ENCODE results near the gene EYS. TPM values are rescaled to one million over a fixed set of nuclear protein-coding genes. Genes with fewer than 3 reads are reported as not detected.

The EYS gene
- total RNA-seq, 2 experiments from 2014 or later, result not detected

GRCh38 chr6:64225503-64225902 is 1481.5 kb downstream of the EYS start:
- Mint-ChIP-seq H3K36me3 (ENCODE audit: low read depth) (no peaks in the 10 kb centered on the region), H3K27ac (no peak overlapping the region), H3K4me3 (no peak overlapping the region), H3K27me3 (no peaks in the 10 kb centered on the region), H3K9me3 (ENCODE audit: low read depth) (no peaks in the 10 kb centered on the region), H3K4me1 (no peaks in the 10 kb centered on the region)
- ChIA-PET POLR2A (no interaction called here), CTCF (no interaction called here)
- no peak for ATAC-seq
- no peak for DNase-seq
- intact Hi-C loops (cut with DNase I, micrococcal nuclease), result no loop called here

GRCh38 chr6:64224819-64225218 is 1482.2 kb downstream of the EYS start:
- ChIA-PET POLR2A (no interaction called here), CTCF (no interaction called here)

DNA sequence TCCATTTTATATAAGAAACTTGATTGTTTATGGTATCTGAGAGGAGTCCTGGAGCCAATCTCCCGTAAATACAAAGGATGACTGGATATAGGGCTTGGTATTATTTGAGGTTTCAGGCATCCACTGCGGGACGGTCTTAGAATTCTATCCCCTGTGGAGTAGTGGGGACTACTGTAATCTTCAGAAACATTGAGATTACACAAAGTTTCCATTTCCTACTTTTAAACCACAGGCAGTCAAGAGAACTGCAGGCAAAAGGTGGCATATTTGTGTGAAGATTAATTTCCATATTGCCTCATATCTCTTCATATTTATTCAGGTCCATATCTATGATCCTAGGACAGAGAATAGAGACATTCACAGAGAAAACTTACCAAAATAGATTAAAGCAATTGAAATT is 1485.2 kb downstream of the EYS start:
- Mint-ChIP-seq H3K4me3 (no peak overlapping the region), H3K4me1 (no peaks in the 10 kb centered on the region), H3K27ac (no peak overlapping the region), H3K27me3 (no peaks in the 10 kb centered on the region), H3K36me3 (ENCODE audit: low read depth) (no peaks in the 10 kb centered on the region), H3K9me3 (ENCODE audit: low read depth) (no peaks in the 10 kb centered on the region)
- ChIA-PET CTCF (no interaction called here), POLR2A (no interaction called here)
- intact Hi-C loops (cut with DNase I, micrococcal nuclease), result no loop called here
- ATAC-seq (no peak), DNase-seq (no peak)

More at GRCh38 chr6:64224819-64225218, 1482.2 kb downstream of the EYS start:
- ATAC-seq, result no peak
- Mint-ChIP-seq H3K4me1 (no peaks in the 10 kb centered on the region), H3K27ac (no peak overlapping the region), H3K36me3 (ENCODE audit: low read depth) (no peaks in the 10 kb centered on the region), H3K4me3 (no peak overlapping the region), H3K27me3 (no peaks in the 10 kb centered on the region), H3K9me3 (ENCODE audit: low read depth) (no peaks in the 10 kb centered on the region)
- no peak for DNase-seq
- intact Hi-C loops (cut with DNase I, micrococcal nuclease), result no loop called here

DNA sequence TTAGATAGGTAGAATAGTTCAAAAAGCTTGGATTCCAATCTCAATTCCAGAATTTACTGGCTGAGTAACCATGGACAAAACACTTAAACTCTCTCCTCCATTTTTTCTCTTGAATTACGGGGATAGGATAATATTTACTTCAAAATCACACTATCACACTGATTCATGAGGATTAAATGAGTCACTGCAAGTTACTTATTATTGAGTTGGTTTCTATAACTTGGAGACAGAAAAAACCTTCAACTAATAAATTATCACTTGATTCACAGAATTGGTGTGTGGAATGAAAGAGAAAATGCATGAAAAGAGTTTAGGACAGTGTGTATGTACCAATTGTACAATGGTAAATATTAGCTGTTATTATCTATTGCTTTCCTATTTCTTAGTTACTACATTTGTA is 1486.2 kb downstream of the EYS start:
- DNase-seq (no peak), ATAC-seq (no peak)
- POLR2A ChIA-PET, result no interaction called here
- Mint-ChIP-seq H3K27me3 (no peaks in the 10 kb centered on the region), H3K4me3 (no peak overlapping the region), H3K4me1 (no peaks in the 10 kb centered on the region), H3K9me3 (ENCODE audit: low read depth) (peaks cover 1% of the 10 kb centered on the region), H3K27ac (no peak overlapping the region), H3K36me3 (ENCODE audit: low read depth) (no peaks in the 10 kb centered on the region)
- intact Hi-C loops (cut with DNase I, micrococcal nuclease), result no loop called here
- CTCF ChIA-PET, result no interaction called here

- no peaks in the 10 kb centered on the region for H3K27me3 Mint-ChIP-seq
- no peaks in the 10 kb centered on the region for H3K4me1 Mint-ChIP-seq
- DNase-seq (no peak), ATAC-seq (no peak)
- POLR2A ChIA-PET, result no interaction called here
- H3K27ac Mint-ChIP-seq, result no peak overlapping the region
- CTCF ChIA-PET, result no interaction called here
- peaks cover 3% of the 10 kb centered on the region for H3K9me3 Mint-ChIP-seq (ENCODE audit: low read depth)
- H3K4me3 Mint-ChIP-seq, result no peak overlapping the region
- no peaks in the 10 kb centered on the region for H3K36me3 Mint-ChIP-seq (ENCODE audit: low read depth)
- intact Hi-C loops (cut with DNase I, micrococcal nuclease), result no loop called here
These were observed 1489.1 kb downstream of the EYS start for GRCh38 chr6:64217721-64218620.

DNA sequence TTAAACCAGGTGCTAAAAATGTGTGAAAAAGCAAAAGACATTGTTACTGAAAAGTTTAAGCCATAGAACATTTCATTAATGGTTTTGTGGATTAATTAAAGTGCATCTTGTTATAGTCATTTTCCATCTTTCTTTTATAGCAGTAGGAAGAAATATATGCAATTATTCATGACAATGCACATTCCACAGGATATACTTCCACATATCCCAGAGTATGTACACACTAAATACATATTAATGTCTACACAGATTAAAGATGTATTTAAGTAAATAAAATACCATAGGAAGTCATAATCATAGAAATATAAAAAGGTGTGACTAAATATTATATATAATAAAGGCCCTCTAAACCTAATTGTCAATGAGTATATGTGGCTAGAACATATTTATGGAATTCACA is 1492.7 kb downstream of the EYS start:
- CTCF ChIA-PET, result no interaction called here
- Mint-ChIP-seq H3K9me3 (ENCODE audit: low read depth) (peaks cover 3% of the 10 kb centered on the region), H3K27ac (no peak overlapping the region)

DNA sequence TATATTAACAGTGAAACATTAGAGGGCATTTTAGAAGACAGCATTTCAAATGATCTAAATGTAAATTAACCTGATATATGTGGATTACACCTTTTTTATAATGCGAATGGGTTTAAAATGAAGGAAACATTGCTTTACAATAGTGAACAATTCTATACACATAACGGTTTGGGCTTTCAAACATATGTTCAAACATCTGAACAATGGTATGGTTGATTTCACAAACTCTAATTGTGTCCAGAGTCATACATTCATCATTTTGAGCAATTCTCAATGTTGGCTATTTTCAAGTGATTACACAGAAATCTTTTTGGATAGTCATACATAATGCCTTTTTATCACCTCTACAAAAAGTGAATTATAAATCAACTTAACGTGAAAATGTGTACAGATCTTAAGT is 1493.3 kb downstream of the EYS start:
- Mint-ChIP-seq H3K27ac (no peak overlapping the region), H3K27me3 (no peaks in the 10 kb centered on the region), H3K36me3 (ENCODE audit: low read depth) (no peaks in the 10 kb centered on the region), H3K4me3 (no peak overlapping the region), H3K9me3 (ENCODE audit: low read depth) (peaks cover 3% of the 10 kb centered on the region), H3K4me1 (no peaks in the 10 kb centered on the region)
- intact Hi-C loops (cut with DNase I, micrococcal nuclease), result no loop called here
- CTCF ChIA-PET, result no interaction called here
- DNase-seq, result no peak
- no peak for ATAC-seq
- POLR2A ChIA-PET, result no interaction called here

More for the DNA sequence above, 1492.7 kb downstream of the EYS start:
- POLR2A ChIA-PET, result no interaction called here
- Mint-ChIP-seq H3K36me3 (ENCODE audit: low read depth) (no peaks in the 10 kb centered on the region), H3K4me3 (no peak overlapping the region), H3K27me3 (no peaks in the 10 kb centered on the region), H3K4me1 (no peaks in the 10 kb centered on the region)
- intact Hi-C loops (cut with DNase I, micrococcal nuclease), result no loop called here
- ATAC-seq, result no peak
- no peak for DNase-seq

GRCh38 chr6:64197246-64197645 is 1509.8 kb downstream of the EYS start:
- Mint-ChIP-seq H3K36me3 (ENCODE audit: low read depth) (no peaks in the 10 kb centered on the region), H3K4me1 (no peaks in the 10 kb centered on the region), H3K9me3 (ENCODE audit: low read depth) (no peaks in the 10 kb centered on the region), H3K4me3 (no peak overlapping the region), H3K27me3 (no peaks in the 10 kb centered on the region), H3K27ac (no peak overlapping the region)
- CTCF ChIA-PET, result no interaction called here
- ATAC-seq (no peak), DNase-seq (no peak)
- POLR2A ChIA-PET, result no interaction called here
- intact Hi-C loops (cut with DNase I, micrococcal nuclease), result no loop called here

- H3K4me3 Mint-ChIP-seq, result no peak overlapping the region
- ATAC-seq (no peak), DNase-seq (no peak)
- H3K36me3 Mint-ChIP-seq (ENCODE audit: low read depth), result no peaks in the 10 kb centered on the region
- H3K27me3 Mint-ChIP-seq, result no peaks in the 10 kb centered on the region
- CTCF ChIA-PET, result no interaction called here
- intact Hi-C loops (cut with DNase I, micrococcal nuclease), result no loop called here
- POLR2A ChIA-PET, result no interaction called here
- no peaks in the 10 kb centered on the region for H3K4me1 Mint-ChIP-seq
- H3K9me3 Mint-ChIP-seq (ENCODE audit: low read depth), result no peaks in the 10 kb centered on the region
- no peak overlapping the region for H3K27ac Mint-ChIP-seq
These were observed 1520.4 kb downstream of the EYS start for GRCh38 chr6:64186592-64186991.

GRCh38 chr6:64185621-64186020 is 1521.4 kb downstream of the EYS start:
- no peak for ATAC-seq
- Mint-ChIP-seq H3K9me3 (ENCODE audit: low read depth) (no peaks in the 10 kb centered on the region), H3K27me3 (no peaks in the 10 kb centered on the region), H3K36me3 (ENCODE audit: low read depth) (no peaks in the 10 kb centered on the region), H3K4me3 (no peak overlapping the region), H3K27ac (no peak overlapping the region), H3K4me1 (no peaks in the 10 kb centered on the region)
- ChIA-PET POLR2A (no interaction called here), CTCF (no interaction called here)
- DNase-seq, result no peak
- intact Hi-C loops (cut with DNase I, micrococcal nuclease), result no loop called here

- H3K27ac Mint-ChIP-seq, result no peak overlapping the region
- no peak overlapping the region for H3K4me3 Mint-ChIP-seq
- CTCF ChIA-PET, result no interaction called here
- H3K4me1 Mint-ChIP-seq, result no peaks in the 10 kb centered on the region
- POLR2A ChIA-PET, result no interaction called here
- intact Hi-C loops (cut with DNase I, micrococcal nuclease), result loop anchor here in 1 of 2 experiments (5.0 kb wide), 1 partner anchor 837 kb away; no protein-coding TSS in a partner anchor
- H3K9me3 Mint-ChIP-seq (ENCODE audit: low read depth), result peaks cover 1% of the 10 kb centered on the region
- no peaks in the 10 kb centered on the region for H3K36me3 Mint-ChIP-seq (ENCODE audit: low read depth)
- no peaks in the 10 kb centered on the region for H3K27me3 Mint-ChIP-seq
- no peak for DNase-seq
- ATAC-seq, result no peak
These were observed 1531.7 kb downstream of the EYS start for GRCh38 chr6:64175296-64175695.

DNA sequence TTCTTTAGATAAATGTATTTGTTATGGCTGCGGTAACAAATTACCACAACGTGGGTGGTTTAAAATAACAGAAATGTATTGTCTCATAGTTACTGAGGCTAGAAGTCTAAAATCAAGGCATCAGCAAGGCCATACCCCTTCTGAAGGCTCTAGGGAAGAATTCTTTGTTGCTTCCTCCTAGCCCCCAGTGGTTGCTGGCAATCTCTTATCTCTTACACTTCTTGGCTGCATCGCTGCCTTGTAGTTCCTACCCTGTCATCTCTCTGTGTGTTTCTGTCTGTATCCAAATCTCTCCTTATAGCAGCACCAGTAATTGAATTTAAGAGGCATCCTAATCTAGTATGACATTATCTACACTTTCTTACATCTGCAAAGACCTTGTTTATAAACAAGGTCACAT is 1536.7 kb downstream of the EYS start:
- Mint-ChIP-seq H3K4me1 (no peaks in the 10 kb centered on the region), H3K27ac (no peak overlapping the region), H3K36me3 (ENCODE audit: low read depth) (no peaks in the 10 kb centered on the region), H3K27me3 (no peaks in the 10 kb centered on the region), H3K4me3 (no peak overlapping the region), H3K9me3 (ENCODE audit: low read depth) (peaks cover 3% of the 10 kb centered on the region)
- ATAC-seq (no peak), DNase-seq (no peak)
- ChIA-PET POLR2A (no interaction called here), CTCF (no interaction called here)
- intact Hi-C loops (cut with DNase I, micrococcal nuclease), result no loop called here
